H7 (cell line): ENCODE measurements around the gene LPP. TPM values are rescaled to one million over a fixed set of nuclear protein-coding genes. Genes with fewer than 3 reads are reported as not detected.
"Not testable (repeated sequence)": the region's sequence is repeated elsewhere in the genome, so short reads cannot be mapped to it uniquely, and the experiment has no call there.

Experiments used
- DNase-seq: peaks from one replicate; pipeline ENCODE4 v3.0.0; 2012
- H3K27me3 ChIP-seq: 2 replicates; pipeline ENCODE4 v1.6.0; 2011; ENCODE audit warnings: mild to moderate bottlenecking, low read length; ENCODE audit not compliant: control insufficient read depth, insufficient read depth
- H3K36me3 ChIP-seq: replicated peaks from 2 replicates; pipeline ENCODE4 v1.5.1; 2011; ENCODE audit warnings: low read length; ENCODE audit not compliant: control insufficient read depth, insufficient read depth
- H3K4me3 ChIP-seq: 2 replicates; pipeline ENCODE4 v1.5.1; 2011; ENCODE audit warnings: low read depth, mild to moderate bottlenecking, control low read depth, low read length, moderate library complexity; ENCODE audit not compliant: insufficient read depth
- total RNA-seq: library from RNA; depleted of rRNA; stranded (reverse); fragments of >200 nt; shearing (Covaris generic); gene quantifications from 2 replicates; pipeline ENCODE4 v1.2.3, GENCODE V29; 2014

Gene LPP
- total RNA-seq, 1 experiment from 2014 or later = 14.5 TPM

DNA sequence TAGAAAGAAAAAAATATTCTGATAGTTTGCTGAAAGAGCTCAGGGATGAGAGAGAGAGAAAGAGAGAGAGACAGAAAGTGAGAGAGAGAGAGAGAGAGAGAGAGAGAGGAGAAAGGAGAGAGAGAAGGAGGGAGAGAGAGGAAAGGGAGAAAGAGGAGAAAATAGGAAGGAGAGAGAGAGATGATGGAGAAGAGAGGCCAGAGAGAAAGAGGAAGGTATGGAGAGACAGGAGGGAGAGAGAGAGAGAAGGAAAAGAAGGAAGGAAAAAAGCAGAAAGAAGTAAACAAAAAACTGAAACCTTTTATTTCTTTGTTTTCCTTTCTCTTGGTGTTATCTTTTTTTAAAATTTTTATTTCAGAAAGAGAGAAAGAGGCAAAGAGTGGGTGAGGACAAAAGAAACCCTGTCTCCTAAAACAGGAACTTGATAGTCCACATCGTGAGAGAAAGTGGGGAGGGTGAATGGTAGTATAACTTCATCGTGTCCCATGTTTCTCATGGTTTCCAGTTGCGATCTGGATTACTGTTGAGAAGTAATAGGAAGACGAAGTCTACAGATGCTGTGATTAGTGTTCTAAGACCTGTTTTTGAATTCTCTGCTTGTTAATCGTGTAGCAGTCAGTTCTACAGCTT is 279.7 kb downstream of the LPP start:
- no peak for DNase-seq
- no peaks in the 10 kb centered on the region for H3K36me3 ChIP-seq
- H3K27me3 ChIP-seq = no peaks in the 10 kb centered on the region
- H3K4me3 ChIP-seq = no peak overlapping the region

DNA sequence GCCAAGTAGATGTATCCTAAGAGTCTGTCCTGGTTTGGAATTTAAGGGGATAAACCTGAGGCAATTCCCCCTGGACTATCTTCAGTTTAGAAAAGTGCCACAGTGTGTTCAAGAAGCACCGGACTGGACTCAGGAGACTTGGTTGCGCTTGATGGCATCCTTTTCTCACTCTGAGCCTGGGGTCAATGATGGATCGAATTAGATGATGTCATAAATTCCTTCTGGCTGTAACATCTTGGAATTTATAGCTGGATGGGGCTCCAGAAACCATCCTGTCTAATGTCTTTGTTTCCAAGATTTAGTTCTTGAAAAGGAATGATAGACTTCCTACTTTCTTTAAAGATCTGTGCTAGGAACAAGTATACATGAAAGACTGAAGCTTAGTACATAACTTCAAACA is 280.6 kb downstream of the LPP start:
- no peaks in the 10 kb centered on the region for H3K27me3 ChIP-seq
- no peak for DNase-seq
- H3K4me3 ChIP-seq = no peak overlapping the region
- H3K36me3 ChIP-seq = no peaks in the 10 kb centered on the region

DNA sequence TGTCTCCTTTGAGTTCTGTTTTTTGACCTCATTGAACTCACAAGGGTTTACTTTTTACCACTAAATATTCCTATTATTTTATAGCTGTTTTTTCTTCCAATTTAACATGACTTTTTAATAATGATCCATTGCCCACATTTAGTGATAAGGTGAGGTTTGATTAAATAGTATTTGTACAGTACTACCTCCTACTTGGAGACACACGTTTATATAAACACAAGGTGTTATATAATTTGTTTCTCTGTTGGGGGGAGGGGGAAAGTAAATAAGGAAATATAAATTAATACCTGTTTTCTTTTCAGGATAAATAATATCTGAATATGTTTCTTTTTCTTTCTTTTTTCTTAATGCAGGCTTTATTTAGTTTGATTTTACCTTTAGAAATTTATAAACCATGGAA is 281.3 kb downstream of the LPP start:
- no peaks in the 10 kb centered on the region for H3K27me3 ChIP-seq
- H3K4me3 ChIP-seq = no peak overlapping the region
- no peak for DNase-seq
- H3K36me3 ChIP-seq = no peaks in the 10 kb centered on the region

DNA sequence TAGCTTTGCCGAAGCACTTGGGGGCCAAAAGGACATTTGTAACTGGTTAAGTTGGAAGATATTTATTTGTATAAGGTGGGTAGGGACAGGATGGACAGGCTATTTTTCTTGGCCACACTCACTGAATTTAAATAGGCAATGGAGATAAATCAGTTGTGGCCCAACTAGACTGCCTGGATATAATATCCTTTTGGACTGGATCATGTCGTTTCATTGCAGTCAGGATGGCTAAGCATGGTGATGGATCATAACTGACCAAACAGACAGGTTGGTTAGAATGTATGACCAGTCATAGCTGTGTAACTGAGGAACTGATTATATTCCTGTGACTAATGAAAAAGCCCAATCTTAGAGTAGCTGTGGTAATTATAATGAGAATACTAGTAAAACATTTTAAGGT is 284.0 kb downstream of the LPP start:
- Histone ChIP-seq H3K36me3 (no peaks in the 10 kb centered on the region), H3K4me3 (no peak overlapping the region), H3K27me3 (no peaks in the 10 kb centered on the region)
- no peak for DNase-seq

DNA sequence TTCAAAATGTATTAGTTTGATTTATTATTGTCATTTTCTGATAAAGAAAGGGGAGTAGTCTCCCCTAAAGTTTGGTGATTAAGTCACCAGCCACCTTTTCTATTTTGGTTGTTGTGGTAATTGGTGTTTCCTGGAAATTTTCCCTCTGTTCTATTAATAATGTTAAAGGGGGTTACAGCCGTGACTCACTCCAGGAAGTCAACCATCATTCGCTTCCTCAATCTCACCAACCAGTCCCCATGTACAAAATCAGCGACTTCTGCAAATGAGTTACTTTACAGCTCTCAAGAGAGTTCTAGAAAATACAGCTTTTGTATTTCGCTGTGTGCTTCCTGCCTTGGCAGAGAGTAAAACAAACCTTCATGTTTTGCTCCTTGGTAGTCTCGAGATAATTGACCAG is 285.1 kb downstream of the LPP start:
- Histone ChIP-seq H3K27me3 (no peaks in the 10 kb centered on the region), H3K4me3 (no peak overlapping the region), H3K36me3 (no peaks in the 10 kb centered on the region)
- no peak for DNase-seq

DNA sequence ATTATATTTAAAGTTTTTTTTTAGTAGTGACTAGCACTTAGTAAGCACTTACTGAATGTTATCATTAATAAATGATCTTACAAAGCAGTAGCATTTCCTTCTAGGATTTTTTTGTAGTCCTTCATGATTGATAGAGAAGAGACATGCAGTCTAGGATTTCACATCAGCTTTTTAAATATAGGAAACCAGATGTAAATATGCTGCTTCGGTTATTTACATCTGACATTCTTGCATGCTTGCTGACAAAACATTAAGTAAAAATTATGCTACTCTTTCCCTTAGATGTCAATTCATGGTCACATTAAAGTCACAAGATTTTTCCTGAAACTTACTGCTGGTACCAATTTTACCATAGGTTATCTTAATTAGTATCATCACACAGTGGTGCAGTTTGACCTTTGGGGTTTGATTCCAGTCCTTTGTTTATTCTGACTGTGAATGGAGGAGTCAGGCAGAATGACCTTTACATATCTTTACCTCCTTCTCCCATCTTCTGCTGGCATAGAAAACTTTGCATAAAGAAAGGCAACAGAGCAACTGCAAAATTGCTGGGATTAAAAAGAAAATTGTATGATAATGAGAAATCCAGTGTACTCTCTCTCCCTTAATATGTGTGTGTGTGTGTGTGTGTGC is 286.5 kb downstream of the LPP start:
- Histone ChIP-seq H3K27me3 (no peaks in the 10 kb centered on the region), H3K36me3 (no peaks in the 10 kb centered on the region), H3K4me3 (no peak overlapping the region)
- DNase-seq = no peak

DNA sequence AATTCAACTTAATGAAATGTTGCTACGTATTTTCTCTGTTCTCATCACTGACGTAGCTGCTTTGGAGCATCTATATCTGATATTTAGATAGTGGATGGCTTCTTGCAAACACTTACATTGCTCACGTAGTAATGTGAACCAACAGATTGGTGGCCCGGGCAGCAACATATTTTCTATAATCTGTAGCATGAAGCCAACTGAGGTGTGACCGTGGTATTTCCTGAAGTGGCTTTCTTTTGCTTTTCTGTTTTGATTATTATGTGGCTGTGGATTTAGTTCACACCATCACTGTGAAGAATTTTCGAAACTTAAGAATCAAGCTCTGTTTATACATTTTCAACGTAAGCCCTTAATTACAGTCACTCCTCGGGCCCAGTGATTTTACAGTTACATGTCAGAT is 288.5 kb downstream of the LPP start:
- Histone ChIP-seq H3K36me3 (no peaks in the 10 kb centered on the region), H3K27me3 (no peaks in the 10 kb centered on the region), H3K4me3 (no peak overlapping the region)
- DNase-seq = no peak

DNA sequence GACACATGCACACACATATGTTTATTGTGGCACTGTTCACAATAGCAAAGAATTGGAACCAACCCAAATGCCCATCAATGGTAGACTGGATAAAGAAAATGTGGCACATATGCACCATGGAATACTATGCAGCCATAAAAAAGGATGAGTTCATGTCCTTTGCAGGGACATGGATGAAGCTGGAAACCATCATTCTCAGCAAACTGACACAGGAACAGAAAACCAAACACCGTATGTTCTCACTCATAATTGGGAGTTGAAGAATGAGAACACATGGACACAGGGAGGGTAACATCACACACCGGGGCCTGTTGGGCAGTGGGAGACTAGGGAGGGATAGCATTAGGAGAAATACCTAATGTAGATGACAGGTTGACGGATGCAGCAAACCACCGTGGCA is 291.2 kb downstream of the LPP start:
- not testable (repeated sequence) for DNase-seq, H3K4me3 ChIP-seq, H3K27me3 ChIP-seq, H3K36me3 ChIP-seq

DNA sequence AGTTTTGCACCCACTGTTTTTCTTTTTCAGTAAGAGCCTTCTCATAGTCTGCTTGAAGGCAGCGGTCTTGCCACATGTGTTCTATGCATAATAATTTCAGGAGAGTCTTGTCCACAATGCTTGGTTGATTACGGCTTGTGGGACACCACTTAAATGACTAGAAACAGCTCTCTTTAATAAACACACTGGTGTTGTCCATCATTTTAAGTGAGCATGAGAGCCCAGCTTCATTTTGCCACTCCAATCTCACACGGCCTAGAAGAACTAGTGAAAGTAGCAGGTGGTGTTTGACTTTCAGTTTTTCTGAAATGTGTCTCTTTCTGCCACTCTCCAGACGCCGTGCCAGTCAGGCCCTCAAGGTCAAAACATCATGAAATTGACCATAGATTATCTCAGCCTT is 292.1 kb downstream of the LPP start:
- no peak overlapping the region for H3K4me3 ChIP-seq
- no peak for DNase-seq
- no peaks in the 10 kb centered on the region for H3K36me3 ChIP-seq
- no peaks in the 10 kb centered on the region for H3K27me3 ChIP-seq

DNA sequence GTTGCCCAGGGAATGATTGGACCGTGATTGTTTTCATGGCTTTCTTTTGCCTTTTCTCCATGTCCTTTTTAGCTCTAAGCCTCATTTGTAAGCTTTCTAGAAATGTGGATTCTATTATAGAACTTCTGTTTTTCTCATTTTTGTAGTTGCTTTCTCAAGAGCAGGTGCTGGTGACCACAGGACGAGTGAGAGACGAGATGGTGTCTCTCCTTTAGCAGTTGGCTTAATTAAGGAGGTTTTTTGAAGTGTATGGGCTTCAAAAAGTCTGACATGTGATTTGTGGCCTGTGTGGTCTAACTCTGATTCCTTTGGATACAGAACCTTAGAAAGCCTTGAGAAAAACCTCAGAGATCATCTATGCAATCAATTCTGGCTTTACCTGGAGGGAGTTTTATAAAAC is 292.8 kb downstream of the LPP start:
- no peak for DNase-seq
- Histone ChIP-seq H3K27me3 (no peaks in the 10 kb centered on the region), H3K4me3 (no peak overlapping the region), H3K36me3 (no peaks in the 10 kb centered on the region)

DNA sequence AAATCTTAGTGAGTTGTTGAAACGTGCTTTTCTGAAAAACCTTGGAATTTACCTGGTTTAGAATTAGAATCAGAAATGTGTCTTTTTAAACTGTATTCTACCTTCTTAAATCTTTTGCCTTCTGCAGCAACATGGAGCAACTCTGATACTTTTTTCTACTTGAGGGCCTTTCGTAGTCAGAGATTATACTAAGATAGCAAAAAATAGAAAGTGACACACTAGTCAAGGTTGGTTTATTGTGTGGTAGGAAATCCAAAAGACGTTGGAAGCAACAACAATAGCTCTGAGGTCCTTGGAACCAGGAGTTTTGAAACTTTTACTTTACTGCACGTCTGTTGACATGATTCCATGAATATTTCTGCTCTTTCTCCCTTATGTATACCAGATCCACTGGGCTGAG is 294.9 kb downstream of the LPP start:
- H3K36me3 ChIP-seq = no peaks in the 10 kb centered on the region
- no peaks in the 10 kb centered on the region for H3K27me3 ChIP-seq
- DNase-seq = no peak
- no peak overlapping the region for H3K4me3 ChIP-seq

DNA sequence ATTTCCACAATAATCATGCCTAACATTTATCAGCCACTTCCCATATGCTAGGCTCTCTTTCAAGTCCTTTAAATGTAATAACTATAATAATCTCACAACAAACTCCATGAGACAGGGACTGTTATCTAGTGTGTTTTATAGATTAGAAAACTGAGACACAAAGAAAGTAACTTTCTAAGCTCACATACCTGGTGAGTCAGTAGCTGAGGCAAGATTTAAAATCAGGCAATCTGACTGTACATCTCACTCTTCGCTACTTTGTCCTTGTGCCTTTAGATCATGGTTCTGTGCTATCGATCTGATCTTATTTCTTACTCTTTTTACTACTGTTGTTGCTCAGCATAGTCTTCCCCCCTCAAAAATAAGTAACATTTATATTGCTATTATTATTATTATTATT is 295.5 kb downstream of the LPP start:
- Histone ChIP-seq H3K27me3 (no peaks in the 10 kb centered on the region), H3K4me3 (no peak overlapping the region), H3K36me3 (no peaks in the 10 kb centered on the region)
- no peak for DNase-seq

DNA sequence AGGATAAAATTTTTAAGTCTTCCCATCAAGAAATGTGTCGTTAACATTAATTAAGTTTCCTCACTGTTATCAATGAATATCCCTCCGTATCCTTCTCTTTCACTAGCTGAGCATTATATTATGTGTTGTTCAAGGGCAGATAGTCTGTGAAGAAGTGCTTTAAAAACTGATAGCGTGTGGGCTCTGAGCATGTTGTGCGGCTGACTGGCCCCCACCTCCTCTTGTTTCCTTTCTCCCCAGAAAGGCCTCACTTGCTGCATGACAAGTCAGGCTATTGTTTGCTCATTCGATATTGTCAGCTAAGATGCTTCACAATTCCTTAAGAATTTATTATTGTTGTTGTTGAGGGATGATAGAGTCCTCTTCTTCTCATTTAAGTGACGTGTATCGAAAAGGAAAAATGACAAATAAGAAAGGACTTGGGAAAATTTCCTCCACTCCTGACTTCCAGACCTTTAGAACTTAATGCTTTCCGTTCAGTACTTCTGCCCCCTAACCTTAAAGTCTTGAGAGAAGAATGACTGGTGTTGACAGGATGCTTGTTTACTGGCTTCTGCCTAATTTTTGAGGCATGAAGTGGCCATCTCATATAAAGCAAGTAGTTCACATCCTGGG is 298.3 kb downstream of the LPP start:
- no peak for DNase-seq
- H3K4me3 ChIP-seq = no peak overlapping the region
- H3K36me3 ChIP-seq = no peaks in the 10 kb centered on the region
- H3K27me3 ChIP-seq = no peaks in the 10 kb centered on the region

DNA sequence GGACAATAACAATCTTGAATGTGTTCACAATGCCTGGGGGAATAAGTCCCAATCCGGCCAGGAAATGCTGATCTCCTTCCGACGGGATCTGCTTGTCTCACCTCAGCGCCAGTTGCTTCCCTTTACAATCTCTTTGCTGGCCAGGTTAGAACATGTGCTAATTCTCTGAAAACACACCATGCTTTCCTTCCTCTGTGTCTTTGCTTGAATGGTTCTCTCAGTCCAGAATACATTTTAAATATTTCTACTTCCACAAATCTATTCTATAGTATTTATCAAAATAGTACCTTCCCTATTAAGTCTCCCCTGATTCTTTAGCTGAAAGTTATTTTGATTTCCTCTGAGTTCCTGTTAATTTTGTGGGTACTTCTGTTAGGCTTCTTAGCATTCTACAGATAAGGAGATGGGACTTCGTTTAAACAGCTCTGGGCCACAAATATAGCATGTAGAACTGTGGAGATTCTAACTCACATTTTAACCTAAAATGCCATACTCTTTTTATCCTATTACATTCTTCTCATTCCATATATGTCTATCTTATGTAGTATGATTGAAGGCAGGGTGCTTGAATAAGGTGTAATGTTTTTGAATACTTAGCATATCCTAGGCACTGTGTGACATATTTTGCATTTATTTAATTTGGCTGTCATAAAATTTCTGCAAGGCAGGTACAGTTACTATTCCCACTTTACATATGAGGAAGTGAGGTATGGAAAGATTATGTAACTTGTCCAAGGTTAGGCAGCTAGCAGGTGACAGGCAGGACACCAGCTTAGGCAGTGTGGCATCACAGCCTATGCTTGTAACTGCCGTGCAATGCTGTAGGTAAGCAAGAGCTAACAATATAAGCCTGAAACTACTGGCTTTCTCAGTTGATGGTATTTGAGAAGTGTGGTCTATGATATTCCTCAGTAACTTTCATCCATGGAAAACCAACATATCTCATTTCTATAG is 299.8 kb downstream of the LPP start:
- no peak overlapping the region for H3K4me3 ChIP-seq
- no peak for DNase-seq
- no peaks in the 10 kb centered on the region for H3K36me3 ChIP-seq
- H3K27me3 ChIP-seq = no peaks in the 10 kb centered on the region

DNA sequence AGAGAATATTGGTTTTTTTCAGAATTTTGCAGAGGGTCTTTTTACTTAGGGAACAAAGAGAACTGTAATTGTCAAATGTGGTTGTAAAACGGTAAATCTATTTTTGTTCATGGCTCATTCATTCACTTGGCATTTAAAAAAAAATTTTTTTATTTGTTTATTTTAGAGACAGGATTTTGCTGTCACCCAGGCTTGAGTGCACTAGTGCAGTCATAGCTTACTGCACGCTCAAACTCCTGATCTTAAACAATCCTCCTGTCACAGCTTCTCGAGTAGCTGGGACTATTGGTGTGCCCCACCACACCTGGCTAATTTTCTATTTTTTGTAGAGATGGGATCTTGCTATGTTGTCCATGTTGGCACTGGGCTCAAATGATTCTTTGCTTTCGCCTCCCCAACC is 301.8 kb downstream of the LPP start:
- no peak for DNase-seq
- Histone ChIP-seq H3K36me3 (no peaks in the 10 kb centered on the region), H3K4me3 (no peak overlapping the region), H3K27me3 (no peaks in the 10 kb centered on the region)
